HCT116 (cell line): ENCODE measurements around the gene GRIA1. TPM values are rescaled to one million over a fixed set of nuclear protein-coding genes. Genes with fewer than 3 reads are reported as not detected.

Source experiments
- ATAC-seq: fragments of 200-7000 bp; cut with Tn5 transposase; 2 replicates; pipeline ENCODE4 v1.9.1; 2020; ENCODE audit warnings: mild to moderate bottlenecking, moderate library complexity
- BruUV-seq: library from RNA; stranded (reverse); fragments of 400-500 nt; replicated peaks from 2 replicates; lab custom pipeline; 2021; lab: Mats Ljungman, UMichigan
- CTCF ChIA-PET: fragments of 300-600 bp; sonication (Branson Sonifier 250); formaldehyde crosslinking; loops from one replicate; lab custom pipeline; 2021; ENCODE audit warnings: antibody characterized with exemption; lab: Charles Lee
- POLR2A ChIA-PET: fragments of 300-600, 350-600 bp; sonication (Branson Sonifier 250); formaldehyde crosslinking; loops from one replicate; lab custom pipeline; 2021; ENCODE audit warnings: antibody characterized with exemption; lab: Charles Lee
- RAD21 ChIA-PET, 2 experiments: fragments of 300-600 bp; sonication (Branson Sonifier 250); formaldehyde crosslinking; loops; one replicate each; lab custom pipeline; 2023; ENCODE audit warnings: low total read pairs in 2 of 2; ENCODE audit not compliant: uncharacterized antibody in 2 of 2, unreplicated experiment in 2 of 2, low non-redundant PET in 1 of 2; lab: Charles Lee
- DNase-seq: peaks from one replicate; pipeline ENCODE4 v3.0.0-alpha.2; 2010; ENCODE audit warnings: low read depth, low spot score
- H2AFZ ChIP-seq: fragments of 200-600 bp; shearing (Covaris generic), sonication (generic); 2 replicates; pipeline ENCODE4 v1.6.1; 2017; ENCODE audit warnings: low read depth, mixed run types, mixed read lengths, antibody characterized with exemption, low read length; ENCODE audit not compliant: poor library complexity, severe bottlenecking
- H3K27ac ChIP-seq: 2 replicates; pipeline ENCODE4 v1.5.1; 2012; ENCODE audit warnings: low read depth, low read length
- H3K27me3 ChIP-seq: fragments of 200-600 bp; sonication (generic); 2 replicates; pipeline ENCODE4 v1.6.1; 2016; ENCODE audit warnings: mixed run types, low read length, mixed read lengths; ENCODE audit not compliant: insufficient read depth
- H3K36me3 ChIP-seq, 2 experiments: fragments of 200-500 bp in 1 of 2; fragments of 200-600 bp in 1 of 2; sonication (Bioruptor generic) in 1 of 2; sonication (generic) in 1 of 2; 2 replicates each; pipeline versions ENCODE4 v1.5.1 to v1.6.1; 2014 to 2016; ENCODE audit warnings: low read length in 2 of 2, inconsistent platforms in 1 of 2, mixed read lengths in 1 of 2, mixed run types in 1 of 2; ENCODE audit not compliant: insufficient read depth in 2 of 2, control insufficient read depth in 1 of 2
- H3K4me1 ChIP-seq, 2 experiments: fragments of 200-600 bp in 1 of 2; sonication (generic) in 1 of 2; 2 replicates each; pipeline versions ENCODE4 v1.5.1 to v1.6.1; 2012 to 2017; ENCODE audit warnings: low read length in 2 of 2, inconsistent platforms in 1 of 2, mild to moderate bottlenecking in 1 of 2, mixed read lengths in 1 of 2, mixed run types in 1 of 2, moderate library complexity in 1 of 2; ENCODE audit not compliant: insufficient read depth in 2 of 2, control insufficient read depth in 1 of 2
- H3K4me2 ChIP-seq: fragments of 200-600 bp; sonication (generic); 2 replicates; pipeline ENCODE4 v1.6.1; 2017; ENCODE audit warnings: mixed run types, low read length, mixed read lengths
- H3K4me3 ChIP-seq, 2 experiments: fragments of 200-600 bp in 1 of 2; sonication (generic) in 1 of 2; replicated peaks in 1 of 2; 2 replicates each; pipeline ENCODE4 v1.5.1; 2011 to 2016; ENCODE audit warnings: low read length in 2 of 2, control low read depth in 1 of 2, low read depth in 1 of 2, mild to moderate bottlenecking in 1 of 2, mixed read lengths in 1 of 2, mixed run types in 1 of 2
- H3K79me2 ChIP-seq: fragments of 200-600 bp; sonication (generic); 2 replicates; pipeline ENCODE4 v1.6.1; 2017; ENCODE audit warnings: mild to moderate bottlenecking, mixed run types, low read length, moderate library complexity, mixed read lengths; ENCODE audit not compliant: insufficient read depth
- H3K9ac ChIP-seq: fragments of 200-600 bp; sonication (generic); 2 replicates; pipeline ENCODE4 v1.6.1; 2016; ENCODE audit warnings: low read length, mixed read lengths
- H3K9me2 ChIP-seq: fragments of 200-600 bp; sonication (generic), shearing (Covaris generic); 2 replicates; pipeline ENCODE4 v1.6.1; 2017; ENCODE audit warnings: mixed run types, mild to moderate bottlenecking, moderate library complexity; ENCODE audit not compliant: insufficient read depth
- H3K9me3 ChIP-seq, 2 experiments: fragments of 200-500 bp in 1 of 2; fragments of 200-600 bp in 1 of 2; sonication (Bioruptor generic) in 1 of 2; sonication (generic) in 1 of 2; 2 replicates each; pipeline ENCODE4 v1.6.1; 2014 to 2017; ENCODE audit warnings: low read length in 2 of 2, mixed read lengths in 2 of 2, inconsistent platforms in 1 of 2, low read depth in 1 of 2, mild to moderate bottlenecking in 1 of 2, mixed run types in 1 of 2, moderate library complexity in 1 of 2; ENCODE audit not compliant: control insufficient read depth in 1 of 2, insufficient read depth in 1 of 2
- H4K20me1 ChIP-seq: fragments of 200-600 bp; sonication (generic), shearing (Covaris generic); 2 replicates; pipeline ENCODE4 v1.6.1; 2017; ENCODE audit warnings: mixed run types, mild to moderate bottlenecking, moderate library complexity; ENCODE audit not compliant: insufficient read depth
- ATF3 ChIP-seq: IDR thresholded peaks from 2 replicates; pipeline ENCODE4 v1.6.1; 2012
- CEBPB ChIP-seq: IDR thresholded peaks from 2 replicates; pipeline ENCODE4 v1.6.1; 2012; ENCODE audit warnings: low read depth
- ELF1 ChIP-seq: IDR thresholded peaks from 2 replicates; pipeline ENCODE4 v1.6.1; 2012; ENCODE audit warnings: low read depth, borderline replicate concordance
- EZH2phosphoT487 ChIP-seq: fragments of 200-600 bp; IDR thresholded peaks from 2 replicates; pipeline ENCODE4 v1.6.1; 2018; ENCODE audit warnings: antibody characterized with exemption, borderline replicate concordance
- SP1 ChIP-seq: IDR thresholded peaks from 2 replicates; pipeline ENCODE4 v1.6.1; 2012; ENCODE audit warnings: low read depth
- ZFX ChIP-seq: fragments of 450-650 bp; IDR thresholded peaks from 2 replicates; pipeline ENCODE4 v1.6.1; 2017
- intact Hi-C: fragments of 100-400 bp; cut with micrococcal nuclease; formaldehyde crosslinking; loops from 2 replicates; pipeline ENCODE4 v1.10.0; 2022
- total RNA-seq: library from RNA; stranded (reverse); gene quantifications from one replicate; pipeline ENCODE4 v1.2.1, GENCODE V29; 2021; ENCODE audit not compliant: unreplicated experiment
- TF ChIP-seq, protein P1 (sequence below): IDR thresholded peaks from 2 replicates; pipeline ENCODE4 v1.6.1; 2012; ENCODE audit warnings: low read depth
- TF ChIP-seq, protein P2 (sequence below): IDR thresholded peaks from 2 replicates; pipeline ENCODE4 v1.6.1; 2011; ENCODE audit warnings: mild to moderate bottlenecking, low read length, moderate library complexity; ENCODE audit not compliant: insufficient replicate concordance; ENCODE audit errors: extremely low read depth

GRIA1 gene
- total RNA-seq, 1 experiment from 2014 or later: not detected

GRCh38 chr5:153504726-153505125 is 14.3 kb downstream of the GRIA1 start:
- no peaks in the 10 kb centered on the region for H3K9me3 ChIP-seq
- H3K79me2 ChIP-seq: no peaks in the 10 kb centered on the region
- H3K27ac ChIP-seq: no peak overlapping the region
- H3K9ac ChIP-seq: no peak overlapping the region
- no peaks in the 10 kb centered on the region for H3K4me1 ChIP-seq
- no peaks in the 10 kb centered on the region for H3K9me2 ChIP-seq
- H2AFZ ChIP-seq: no peak overlapping the region
- intact Hi-C loops: no loop called here
- no peak for DNase-seq
- TF ChIP-seq SP1 (no peak), ZFX (no peak), CEBPB (no peak), EZH2phosphoT487 (no peak), ATF3 (no peak), ELF1 (no peak)
- TF ChIP-seq, protein P1, sequence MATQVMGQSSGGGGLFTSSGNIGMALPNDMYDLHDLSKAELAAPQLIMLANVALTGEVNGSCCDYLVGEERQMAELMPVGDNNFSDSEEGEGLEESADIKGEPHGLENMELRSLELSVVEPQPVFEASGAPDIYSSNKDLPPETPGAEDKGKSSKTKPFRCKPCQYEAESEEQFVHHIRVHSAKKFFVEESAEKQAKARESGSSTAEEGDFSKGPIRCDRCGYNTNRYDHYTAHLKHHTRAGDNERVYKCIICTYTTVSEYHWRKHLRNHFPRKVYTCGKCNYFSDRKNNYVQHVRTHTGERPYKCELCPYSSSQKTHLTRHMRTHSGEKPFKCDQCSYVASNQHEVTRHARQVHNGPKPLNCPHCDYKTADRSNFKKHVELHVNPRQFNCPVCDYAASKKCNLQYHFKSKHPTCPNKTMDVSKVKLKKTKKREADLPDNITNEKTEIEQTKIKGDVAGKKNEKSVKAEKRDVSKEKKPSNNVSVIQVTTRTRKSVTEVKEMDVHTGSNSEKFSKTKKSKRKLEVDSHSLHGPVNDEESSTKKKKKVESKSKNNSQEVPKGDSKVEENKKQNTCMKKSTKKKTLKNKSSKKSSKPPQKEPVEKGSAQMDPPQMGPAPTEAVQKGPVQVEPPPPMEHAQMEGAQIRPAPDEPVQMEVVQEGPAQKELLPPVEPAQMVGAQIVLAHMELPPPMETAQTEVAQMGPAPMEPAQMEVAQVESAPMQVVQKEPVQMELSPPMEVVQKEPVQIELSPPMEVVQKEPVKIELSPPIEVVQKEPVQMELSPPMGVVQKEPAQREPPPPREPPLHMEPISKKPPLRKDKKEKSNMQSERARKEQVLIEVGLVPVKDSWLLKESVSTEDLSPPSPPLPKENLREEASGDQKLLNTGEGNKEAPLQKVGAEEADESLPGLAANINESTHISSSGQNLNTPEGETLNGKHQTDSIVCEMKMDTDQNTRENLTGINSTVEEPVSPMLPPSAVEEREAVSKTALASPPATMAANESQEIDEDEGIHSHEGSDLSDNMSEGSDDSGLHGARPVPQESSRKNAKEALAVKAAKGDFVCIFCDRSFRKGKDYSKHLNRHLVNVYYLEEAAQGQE: no peak
- TF ChIP-seq, protein P2, sequence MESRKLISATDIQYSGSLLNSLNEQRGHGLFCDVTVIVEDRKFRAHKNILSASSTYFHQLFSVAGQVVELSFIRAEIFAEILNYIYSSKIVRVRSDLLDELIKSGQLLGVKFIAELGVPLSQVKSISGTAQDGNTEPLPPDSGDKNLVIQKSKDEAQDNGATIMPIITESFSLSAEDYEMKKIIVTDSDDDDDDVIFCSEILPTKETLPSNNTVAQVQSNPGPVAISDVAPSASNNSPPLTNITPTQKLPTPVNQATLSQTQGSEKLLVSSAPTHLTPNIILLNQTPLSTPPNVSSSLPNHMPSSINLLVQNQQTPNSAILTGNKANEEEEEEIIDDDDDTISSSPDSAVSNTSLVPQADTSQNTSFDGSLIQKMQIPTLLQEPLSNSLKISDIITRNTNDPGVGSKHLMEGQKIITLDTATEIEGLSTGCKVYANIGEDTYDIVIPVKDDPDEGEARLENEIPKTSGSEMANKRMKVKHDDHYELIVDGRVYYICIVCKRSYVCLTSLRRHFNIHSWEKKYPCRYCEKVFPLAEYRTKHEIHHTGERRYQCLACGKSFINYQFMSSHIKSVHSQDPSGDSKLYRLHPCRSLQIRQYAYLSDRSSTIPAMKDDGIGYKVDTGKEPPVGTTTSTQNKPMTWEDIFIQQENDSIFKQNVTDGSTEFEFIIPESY: no peak
- TF ChIP-seq, all 23 proteins: peak for 0
- POLR2A ChIA-PET: no interaction called here
- CTCF ChIA-PET: no interaction called here
- no peaks in the 10 kb centered on the region for H3K36me3 ChIP-seq
- no peak for ATAC-seq
- H3K4me2 ChIP-seq: no peak overlapping the region
- no peak overlapping the region for H3K4me3 ChIP-seq
- no peaks in the 10 kb centered on the region for H4K20me1 ChIP-seq
- RAD21 ChIA-PET: no interaction called here
- no TSS peak for BruUV-seq
- peaks cover 5% of the 10 kb centered on the region; the same call in 1 of the 2 replicates for H3K27me3 ChIP-seq
